IMR-90 (cell line): ENCODE results near the gene ANKMY2. TPM values are rescaled to one million over a fixed set of nuclear protein-coding genes. Genes with fewer than 3 reads are reported as not detected.

Experiments
- ATAC-seq: fragments of 200-7000 bp; cut with Tn5 transposase; 2 replicates; pipeline ENCODE4 v1.9.1; 2020; ENCODE audit warnings: low read depth, mild to moderate bottlenecking, moderate library complexity
- BruUV-seq: library from RNA; stranded (reverse); fragments of 400-500 nt; replicated peaks from 2 replicates; lab custom pipeline; 2021; lab: Mats Ljungman, UMichigan
- CTCF ChIA-PET: fragments of 300-600 bp; formaldehyde crosslinking; extraction: SDS; loops from one replicate; lab custom pipeline; 2021; ENCODE audit warnings: antibody characterized with exemption; lab: Yijun Ruan, JAX
- POLR2A ChIA-PET: fragments of 300-600 bp; sonication (Branson Sonifier 250); formaldehyde crosslinking; loops from one replicate; lab custom pipeline; 2022; ENCODE audit warnings: antibody characterized with exemption; ENCODE audit not compliant: unreplicated experiment; lab: Charles Lee
- DNase-seq: peaks from one replicate; pipeline ENCODE4 v3.0.0; 2013
- H2AFZ ChIP-seq: replicated peaks from 2 replicates; pipeline ENCODE3; 2013; ENCODE audit warnings: low read length, mild to moderate bottlenecking; ENCODE audit not compliant: poor library complexity
- H2AK5ac ChIP-seq: 2 replicates; pipeline ENCODE4 v1.6.1; 2013; ENCODE audit warnings: low read depth, low read length, inconsistent platforms
- H2AK9ac ChIP-seq: replicated peaks from 2 replicates; pipeline ENCODE3; 2013; ENCODE audit warnings: mild to moderate bottlenecking, low read depth, low read length, moderate library complexity; ENCODE audit not compliant: poor library complexity
- H2BK120ac ChIP-seq: 2 replicates; pipeline ENCODE4 v1.6.1; 2013; ENCODE audit warnings: low read depth, low read length, inconsistent platforms
- H2BK15ac ChIP-seq: 3 replicates; pipeline ENCODE4 v1.6.1; 2013; ENCODE audit warnings: low read depth, low read length, inconsistent platforms
- H2BK20ac ChIP-seq: 2 replicates; pipeline ENCODE4 v1.6.1; 2013; ENCODE audit warnings: low read depth, mild to moderate bottlenecking, inconsistent platforms, low read length, moderate library complexity
- H2BK5ac ChIP-seq: 2 replicates; pipeline ENCODE4 v1.6.1; 2013; ENCODE audit warnings: mild to moderate bottlenecking, low read depth, low read length, inconsistent platforms; ENCODE audit not compliant: poor library complexity, severe bottlenecking
- H3K14ac ChIP-seq: replicated peaks from 2 replicates; pipeline ENCODE4 v1.6.1; 2013; ENCODE audit warnings: low read depth, low read length, inconsistent platforms
- H3K18ac ChIP-seq: 2 replicates; pipeline ENCODE4 v1.6.1; 2013; ENCODE audit warnings: low read depth, low read length, control low read depth
- H3K23ac ChIP-seq: 2 replicates; pipeline ENCODE4 v1.6.1; 2013; ENCODE audit warnings: low read depth, low read length, inconsistent platforms
- H3K27ac ChIP-seq: 2 replicates; pipeline ENCODE4 v1.5.1; 2013; ENCODE audit warnings: mild to moderate bottlenecking, control low read depth, low read length; ENCODE audit not compliant: insufficient read depth
- H3K27me3 ChIP-seq: 2 replicates; pipeline ENCODE4 v1.6.1; 2013; ENCODE audit warnings: low read length; ENCODE audit not compliant: control insufficient read depth, insufficient read depth
- H3K36me3 ChIP-seq: 2 replicates; pipeline ENCODE4 v1.6.1; 2013; ENCODE audit warnings: low read length, mixed read lengths; ENCODE audit not compliant: control insufficient read depth, insufficient read depth
- H3K4ac ChIP-seq: 2 replicates; pipeline ENCODE4 v1.6.1; 2013; ENCODE audit warnings: low read depth, low read length, inconsistent platforms
- H3K4me1 ChIP-seq: 2 replicates; pipeline ENCODE4 v1.6.1; 2013; ENCODE audit warnings: low read length, mixed read lengths; ENCODE audit not compliant: control insufficient read depth, insufficient read depth
- H3K4me2 ChIP-seq: 2 replicates; pipeline ENCODE4 v1.6.1; 2013; ENCODE audit warnings: low read depth, mild to moderate bottlenecking, control low read depth, low read length, moderate library complexity
- H3K4me3 ChIP-seq: 2 replicates; pipeline ENCODE4 v1.5.1; 2013; ENCODE audit warnings: low read depth, mild to moderate bottlenecking, control low read depth, low read length, moderate library complexity; ENCODE audit not compliant: insufficient read depth
- H3K56ac ChIP-seq: 2 replicates; pipeline ENCODE4 v1.6.1; 2013; ENCODE audit warnings: low read length, inconsistent platforms; ENCODE audit not compliant: insufficient read depth; ENCODE audit errors: extremely low read depth
- H3K79me1 ChIP-seq, 2 experiments: 2 replicates each; pipeline ENCODE4 v1.6.1; 2013; ENCODE audit warnings: low read length in 2 of 2, inconsistent platforms in 1 of 2, low read depth in 1 of 2
- H3K9ac ChIP-seq: 2 replicates; pipeline ENCODE4 v1.6.1; 2013; ENCODE audit warnings: low read depth, low read length, control low read depth
- H3K9me1 ChIP-seq: 2 replicates; pipeline ENCODE4 v1.6.1; 2013; ENCODE audit warnings: low read length, inconsistent platforms; ENCODE audit not compliant: insufficient read depth
- H3K9me3 ChIP-seq: 2 replicates; pipeline ENCODE4 v1.6.1; 2013; ENCODE audit warnings: low read length; ENCODE audit not compliant: control insufficient read depth, insufficient read depth
- H4K20me1 ChIP-seq: 2 replicates; pipeline ENCODE4 v1.6.1; 2013; ENCODE audit warnings: low read length, inconsistent platforms; ENCODE audit not compliant: insufficient read depth
- H4K5ac ChIP-seq: 2 replicates; pipeline ENCODE4 v1.6.1; 2013; ENCODE audit warnings: mild to moderate bottlenecking, low read depth, low read length, control low read depth
- H4K8ac ChIP-seq, 2 experiments: 2 replicates each; pipeline ENCODE4 v1.6.1; 2013; ENCODE audit warnings: low read depth in 2 of 2, low read length in 2 of 2, control low read depth in 1 of 2, inconsistent platforms in 1 of 2
- H4K91ac ChIP-seq: 2 replicates; pipeline ENCODE4 v1.6.1; 2013; ENCODE audit warnings: low read depth, low read length, inconsistent platforms; ENCODE audit not compliant: insufficient read depth
- CHD1 ChIP-seq: IDR thresholded peaks from 2 replicates; pipeline ENCODE4 v1.6.1; 2012; ENCODE audit warnings: low read depth, low read length, improper control_type of control experiment
- ELK1 ChIP-seq: fragments of 150-350 bp; IDR thresholded peaks from 2 replicates; pipeline ENCODE4 v1.6.1; 2016; ENCODE audit warnings: low read depth, mild to moderate bottlenecking, low read length, moderate library complexity, borderline replicate concordance
- FOS ChIP-seq: fragments of 150-350 bp; IDR thresholded peaks from 2 replicates; pipeline ENCODE4 v1.6.1; 2016; ENCODE audit warnings: low read depth, low read length
- POLR2A ChIP-seq: IDR thresholded peaks from 2 replicates; pipeline ENCODE4 v1.6.1; 2012; ENCODE audit warnings: mild to moderate bottlenecking, low read depth, low read length
- RCOR1 ChIP-seq: IDR thresholded peaks from 2 replicates; pipeline ENCODE4 v1.6.1; 2012; ENCODE audit warnings: mild to moderate bottlenecking, low read length, improper control_type of control experiment; ENCODE audit not compliant: insufficient replicate concordance
- SMC3 ChIP-seq: fragments of 150-350 bp; IDR thresholded peaks from 2 replicates; pipeline ENCODE4 v1.6.1; 2016; ENCODE audit warnings: low read depth, mild to moderate bottlenecking, antibody characterized with exemption, low read length, moderate library complexity
- WGBS, 2 experiments: methylation state at CpG; one replicate each; pipeline versions ENCODE4 v1.1.5 to v1.1.7; 2013; ENCODE audit warnings: missing lambda C conversion rate in 2 of 2; ENCODE audit not compliant: insufficient read length in 1 of 2; ENCODE audit errors: extremely low coverage in 2 of 2; 5-methylcytosine and 5-hydroxymethylcytosine counted together
- dilution Hi-C: fragments of 300-500 bp; cut with HindIII; formaldehyde crosslinking; loops from one replicate; pipeline ENCODE4 v1.14.3; 2018; ENCODE audit warnings: low sequenced_read_pairs; ENCODE audit not compliant: unreplicated experiment
- in situ Hi-C: fragments of 300-500 bp; cut with MboI; formaldehyde crosslinking; loops from 3 replicates; pipeline ENCODE4 v1.14.3; 2019; ENCODE audit warnings: low sequenced_read_pairs, inconsistent platforms, mixed read lengths
- intact Hi-C: fragments of 100-400 bp; cut with micrococcal nuclease; formaldehyde crosslinking; loops from 2 replicates; pipeline ENCODE4 v1.10.0; 2022
- polyA plus RNA-seq, 3 experiments: library from polyadenylated mRNA; depleted of rRNA; stranded (reverse); fragments of >200 nt; gene quantifications; 2 replicates each; pipeline ENCODE4 v1.2.3, GENCODE V29; 2012; ENCODE audit warnings: low replicate concordance in 1 of 3
- total RNA-seq: library from RNA; depleted of rRNA; stranded (reverse); fragments of >200 nt; gene quantifications from 2 replicates; pipeline ENCODE4 v1.2.3, GENCODE V29; 2012

Gene ANKMY2
- total and polyA plus RNA-seq, 2 of the 4 experiments (the other 2 are of a cell fraction): 19.5 to 41.9 TPM

GRCh38 chr7:16554518-16555236, 90.9 kb downstream of the ANKMY2 start:
- Histone ChIP-seq H2AK9ac (no peak overlapping the region), H3K4ac (no peak overlapping the region), H2AFZ (no peak overlapping the region), H2BK15ac (no peak overlapping the region), H4K5ac (no peak overlapping the region), H3K9me1 (no peaks in the 10 kb centered on the region), H2BK20ac (no peak overlapping the region), H3K4me2 (no peak overlapping the region), H2BK5ac (no peak overlapping the region), H3K18ac (no peak overlapping the region), H3K9me3 (no peaks in the 10 kb centered on the region), H2AK5ac (no peak overlapping the region), H4K8ac (no peak overlapping the region), H3K9ac (no peak overlapping the region), H3K4me1 (no peaks in the 10 kb centered on the region), H3K4me3 (no peak overlapping the region), H3K36me3 (no peaks in the 10 kb centered on the region), H2BK120ac (no peak overlapping the region), H3K79me1 (no peaks in the 10 kb centered on the region), H3K27ac (no peak overlapping the region), H3K27me3 (peaks cover 2% of the 10 kb centered on the region; the same call in 1 of the 2 replicates), H4K91ac (no peak overlapping the region), H4K20me1 (no peaks in the 10 kb centered on the region), H3K23ac (no peak overlapping the region), H3K14ac (no peak overlapping the region), H3K56ac (no peak overlapping the region)
- CTCF ChIA-PET: interaction anchor here (2.6 kb wide), 1 partner anchor 10 kb away, joined by 10 read pairs; no protein-coding TSS in a partner anchor
- BruUV-seq: no TSS peak
- ATAC-seq: no peak
- 73 to 100% methylated on average over 1 to 3 of the region's 10 CpGs for WGBS, 2 experiments
- intact Hi-C loops (loop anchor here (5.0 kb wide), 1 partner anchor 297 kb away; no protein-coding TSS in a partner anchor), in situ Hi-C loops (loop anchor here (25.0 kb wide), 1 partner anchor 1242 kb away; no protein-coding TSS in a partner anchor), dilution Hi-C loops (no loop called here)
- POLR2A ChIA-PET: no interaction called here
- DNase-seq: no peak
- no peak for TF ChIP-seq SMC3
- no peak for TF ChIP-seq CHD1
- no peak for TF ChIP-seq FOS
- no peak for TF ChIP-seq RCOR1
- TF ChIP-seq ELK1: no peak
- no peak for TF ChIP-seq POLR2A
